ENCODE measurements around the gene SUV39H2. TPM values are rescaled to one million over a fixed set of nuclear protein-coding genes. Genes with fewer than 3 reads are reported as not detected.

The SUV39H2 gene
- total RNA-seq, 1 donor from 2014 or later: 79.7 TPM

GRCh38 chr10:14852236-14852635, 26.4 kb upstream of the SUV39H2 start:
- H3K4me3 Mint-ChIP-seq: no peak overlapping the region
- no peak for DNase-seq (ENCODE audit: low read depth, low spot score)
- no peak overlapping the region for H3K27ac Mint-ChIP-seq (ENCODE audit: unreplicated experiment)
- TF ChIP-seq CTCF (conservative IDR thresholded peaks at IDR 0.05): no peak
- no peaks in the 10 kb centered on the region for H3K4me1 Mint-ChIP-seq
- no peaks in the 10 kb centered on the region for H3K9me3 Mint-ChIP-seq
- H3K36me3 Mint-ChIP-seq (ENCODE audit: low read depth): peaks cover 4% of the 10 kb centered on the region
- no peaks in the 10 kb centered on the region for H3K27me3 Mint-ChIP-seq (ENCODE audit: low read depth)

- no peaks in the 10 kb centered on the region for H3K27me3 Mint-ChIP-seq (ENCODE audit: low read depth)
- no peak for DNase-seq (ENCODE audit: low read depth, low spot score)
- no peaks in the 10 kb centered on the region for H3K4me1 Mint-ChIP-seq
- H3K4me3 Mint-ChIP-seq: no peak overlapping the region
- TF ChIP-seq CTCF (conservative IDR thresholded peaks at IDR 0.05): no peak
- no peak overlapping the region for H3K27ac Mint-ChIP-seq (ENCODE audit: unreplicated experiment)
- peaks cover 4% of the 10 kb centered on the region for H3K36me3 Mint-ChIP-seq (ENCODE audit: low read depth)
- H3K9me3 Mint-ChIP-seq: no peaks in the 10 kb centered on the region
These were observed 23.2 kb upstream of the SUV39H2 start for GRCh38 chr10:14855453-14855852.

GRCh38 chr10:14858338-14858960, 20.2 kb upstream of the SUV39H2 start:
- peaks cover 5% of the 10 kb centered on the region for H3K36me3 Mint-ChIP-seq (ENCODE audit: low read depth)
- H3K4me3 Mint-ChIP-seq: no peak overlapping the region
- no peak for DNase-seq (ENCODE audit: low read depth, low spot score)
- no peaks in the 10 kb centered on the region for H3K9me3 Mint-ChIP-seq
- no peaks in the 10 kb centered on the region for H3K27me3 Mint-ChIP-seq (ENCODE audit: low read depth)
- H3K27ac Mint-ChIP-seq (ENCODE audit: unreplicated experiment): no peak overlapping the region
- H3K4me1 Mint-ChIP-seq: no peaks in the 10 kb centered on the region
- no peak for TF ChIP-seq CTCF (conservative IDR thresholded peaks at IDR 0.05)

GRCh38 chr10:14859043-14859442, 19.6 kb upstream of the SUV39H2 start:
- no peak overlapping the region for H3K27ac Mint-ChIP-seq (ENCODE audit: unreplicated experiment)
- H3K9me3 Mint-ChIP-seq: no peaks in the 10 kb centered on the region
- H3K4me3 Mint-ChIP-seq: no peak overlapping the region
- no peaks in the 10 kb centered on the region for H3K4me1 Mint-ChIP-seq
- no peak for DNase-seq (ENCODE audit: low read depth, low spot score)
- no peak for TF ChIP-seq CTCF (conservative IDR thresholded peaks at IDR 0.05)
- H3K36me3 Mint-ChIP-seq (ENCODE audit: low read depth): peaks cover 5% of the 10 kb centered on the region
- H3K27me3 Mint-ChIP-seq (ENCODE audit: low read depth): no peaks in the 10 kb centered on the region

- H3K4me3 Mint-ChIP-seq: no peak overlapping the region
- H3K27ac Mint-ChIP-seq (ENCODE audit: unreplicated experiment): no peak overlapping the region
- no peaks in the 10 kb centered on the region for H3K9me3 Mint-ChIP-seq
- DNase-seq (ENCODE audit: low read depth, low spot score): no peak
- no peaks in the 10 kb centered on the region for H3K4me1 Mint-ChIP-seq
- no peak for TF ChIP-seq CTCF (conservative IDR thresholded peaks at IDR 0.05)
- no peaks in the 10 kb centered on the region for H3K27me3 Mint-ChIP-seq (ENCODE audit: low read depth)
- peaks cover 9% of the 10 kb centered on the region for H3K36me3 Mint-ChIP-seq (ENCODE audit: low read depth)
These were observed 18.9 kb upstream of the SUV39H2 start for GRCh38 chr10:14859775-14860174.
